ENCODE measurements around the gene WFS1.

WFS1 gene

DNA sequence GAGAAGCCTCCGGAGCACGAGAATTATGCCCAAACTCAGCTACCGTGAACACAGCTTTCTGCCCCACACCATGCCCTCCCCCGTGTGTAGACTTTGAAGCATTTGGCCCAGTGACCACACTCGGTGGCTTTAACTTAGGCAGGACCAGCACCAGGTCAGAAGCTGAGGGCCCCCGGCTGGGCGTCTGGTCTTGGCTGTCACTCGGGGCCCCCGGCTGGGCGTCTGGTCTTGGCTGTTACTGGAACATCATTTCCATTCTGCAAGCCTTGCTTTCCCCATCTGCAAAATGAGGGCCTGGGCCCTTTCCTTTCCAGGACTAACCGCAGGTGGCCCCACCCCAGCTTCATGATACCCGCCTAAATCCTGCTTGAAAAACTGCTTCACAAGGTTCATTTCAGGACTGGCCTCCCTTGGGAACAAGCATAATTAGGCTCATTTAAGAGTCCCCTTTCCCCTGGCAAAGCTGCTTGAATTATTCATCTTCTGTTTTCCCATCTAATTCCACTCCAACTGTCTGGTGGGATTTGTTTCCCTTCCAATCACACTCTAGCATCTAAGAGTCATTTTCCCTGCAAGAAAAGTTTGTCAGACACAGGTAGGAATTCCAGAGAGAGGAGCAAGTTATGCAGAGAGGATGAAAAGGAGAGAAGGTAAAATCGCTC, 82.5 kb downstream of the WFS1 start:
- Histone ChIP-seq H3K9me3 (ENCODE audit: control insufficient read depth, insufficient read depth, low read depth, low read length) (no peaks in the 10 kb centered on the region), H3K4me1 (ENCODE audit: control insufficient read depth, insufficient read depth, low read length) (peaks cover 4% of the 10 kb centered on the region; the same call in 1 of the 2 replicates), H3K9ac (ENCODE audit: low read length) (no peak overlapping the region), H3K36me3 (ENCODE audit: control insufficient read depth, insufficient read depth, low read length) (no peaks in the 10 kb centered on the region), H3K27ac (ENCODE audit: low read depth, low read length) (no peak overlapping the region), H3K4me3 (ENCODE audit: low read depth, low read length) (no peak overlapping the region), H3K27me3 (ENCODE audit: control insufficient read depth, insufficient read depth, low read length) (no peaks in the 10 kb centered on the region)

Data from HUES6 (cell line).